ENCODE data around the gene ANGPT4.
"Not testable (repeated sequence)": the region's sequence is repeated elsewhere in the genome, so short reads cannot be mapped to it uniquely, and the experiment has no call there.

Gene ANGPT4

GRCh38 chr20:905396-905961, 10.7 kb downstream of the ANGPT4 start:
- DNase-seq, result no peak

- DNase-seq, result no peak
These were observed 12.0 kb downstream of the ANGPT4 start for GRCh38 chr20:904039-904545.

- not testable (repeated sequence) for DNase-seq
These were observed 18.7 kb downstream of the ANGPT4 start for GRCh38 chr20:897436-897835.

- no peak for DNase-seq
These were observed 19.6 kb downstream of the ANGPT4 start for GRCh38 chr20:896501-897025.

- not testable (repeated sequence) for DNase-seq
These were observed 23.8 kb downstream of the ANGPT4 start for GRCh38 chr20:892371-892770.

- DNase-seq, result no peak
These were observed 24.4 kb downstream of the ANGPT4 start for GRCh38 chr20:891706-892080.

- no peak for DNase-seq
These were observed 25.0 kb downstream of the ANGPT4 start for GRCh38 chr20:891058-891705.

- no peak for DNase-seq
These were observed 25.5 kb downstream of the ANGPT4 start for GRCh38 chr20:890666-891057.

- DNase-seq, result no peak
These were observed 26.1 kb downstream of the ANGPT4 start for GRCh38 chr20:889932-890463.

- DNase-seq, result no peak
These were observed 27.0 kb downstream of the ANGPT4 start for GRCh38 chr20:889106-889505.

- no peak for DNase-seq
These were observed 28.1 kb downstream of the ANGPT4 start for GRCh38 chr20:888057-888456.

- no peak for DNase-seq
These were observed 29.0 kb downstream of the ANGPT4 start for GRCh38 chr20:887137-887536.

GRCh38 chr20:884983-885952, 30.9 kb downstream of the ANGPT4 start:
- no peak for DNase-seq

GRCh38 chr20:881783-882144, 34.4 kb downstream of the ANGPT4 start:
- DNase-seq, result no peak

- no peak for DNase-seq
These were observed 34.9 kb downstream of the ANGPT4 start for GRCh38 chr20:881051-881782.

GRCh38 chr20:879626-880025, 36.5 kb downstream of the ANGPT4 start:
- no peak for DNase-seq

- no peak for DNase-seq
These were observed 37.4 kb downstream of the ANGPT4 start for GRCh38 chr20:878511-879307.

GRCh38 chr20:877814-878213, 38.3 kb downstream of the ANGPT4 start:
- DNase-seq, result no peak

GRCh38 chr20:875115-875514, 41.0 kb downstream of the ANGPT4 start:
- no peak for DNase-seq

GRCh38 chr20:873875-874607, 42.1 kb downstream of the ANGPT4 start:
- no peak for DNase-seq
